MM.1S (cell line): ENCODE results near the gene VSTM2L.

Experiments
- DNase-seq: peaks from one replicate; pipeline ENCODE4 v3.0.0-alpha.2; 2015
- H2AFZ ChIP-seq: fragments of 300-600 bp; sonication (generic); 2 replicates; pipeline ENCODE4 v1.6.0; 2016; ENCODE audit warnings: antibody characterized with exemption, low read length
- H3F3A ChIP-seq: fragments of 300-600 bp; sonication (generic); 2 replicates; pipeline ENCODE4 v1.6.1; 2016; ENCODE audit warnings: mild to moderate bottlenecking, antibody characterized with exemption, low read length, moderate library complexity, mixed read lengths; ENCODE audit not compliant: insufficient read depth
- H3K27ac ChIP-seq: fragments of 300-600 bp; sonication (generic); 2 replicates; pipeline ENCODE4 v1.5.1; 2016; ENCODE audit warnings: mild to moderate bottlenecking, low read length
- H3K27me3 ChIP-seq: fragments of 300-600 bp; sonication (generic); replicated peaks from 2 replicates; pipeline ENCODE4 v1.6.0; 2016; ENCODE audit warnings: low read length; ENCODE audit not compliant: insufficient read depth
- H3K36me3 ChIP-seq: fragments of 300-600 bp; sonication (generic); replicated peaks from 2 replicates; pipeline ENCODE4 v1.6.1; 2016; ENCODE audit warnings: mild to moderate bottlenecking, low read length, mixed read lengths; ENCODE audit not compliant: insufficient read depth
- H3K4me1 ChIP-seq: fragments of 300-600 bp; sonication (generic); 2 replicates; pipeline ENCODE4 v1.6.1; 2016; ENCODE audit warnings: low read length, mixed read lengths
- H3K4me2 ChIP-seq: fragments of 300-600 bp; sonication (generic); 2 replicates; pipeline ENCODE4 v1.6.0; 2016; ENCODE audit warnings: low read depth, low read length
- H3K4me3 ChIP-seq: fragments of 300-600 bp; sonication (generic); 2 replicates; pipeline ENCODE4 v1.5.1; 2016; ENCODE audit warnings: low read length, mixed read lengths
- H3K79me2 ChIP-seq: fragments of 300-600 bp; sonication (generic); 2 replicates; pipeline ENCODE4 v1.6.1; 2016; ENCODE audit warnings: mixed run types, low read length, mixed read lengths
- H3K9ac ChIP-seq: fragments of 300-600 bp; sonication (generic); 2 replicates; pipeline ENCODE4 v1.6.1; 2016; ENCODE audit warnings: low read length, mixed read lengths
- H3K9me2 ChIP-seq: fragments of 300-600 bp; sonication (generic); replicated peaks from 2 replicates; pipeline ENCODE4 v1.6.1; 2016; ENCODE audit warnings: mild to moderate bottlenecking, low read length, mixed read lengths; ENCODE audit not compliant: insufficient read depth
- H3K9me3 ChIP-seq: fragments of 300-600 bp; sonication (generic); replicated peaks from 2 replicates; pipeline ENCODE4 v1.6.1; 2016; ENCODE audit warnings: mild to moderate bottlenecking, low read length, mixed read lengths; ENCODE audit not compliant: insufficient read depth
- H4K20me1 ChIP-seq: fragments of 300-600 bp; sonication (generic); 2 replicates; pipeline ENCODE4 v1.6.1; 2016; ENCODE audit warnings: mild to moderate bottlenecking, low read length, moderate library complexity, mixed read lengths; ENCODE audit not compliant: insufficient read depth
- CTCF ChIP-seq: fragments of 300-600 bp; sonication (generic); IDR thresholded peaks from 2 replicates; pipeline ENCODE4 v1.5.1; 2016; ENCODE audit warnings: antibody characterized with exemption, low read length, mixed read lengths
- EZH2 ChIP-seq: fragments of 300-600 bp; sonication (generic); optimal IDR thresholded peaks from 2 replicates; pipeline ENCODE3; 2017; ENCODE audit warnings: low read depth, mild to moderate bottlenecking, antibody characterized with exemption, low read length, mixed read lengths
- EZH2phosphoT487 ChIP-seq: fragments of 300-600 bp; sonication (generic); IDR thresholded peaks from 2 replicates; pipeline ENCODE4 v1.6.1; 2018; ENCODE audit warnings: antibody characterized with exemption, low read length

VSTM2L gene

DNA sequence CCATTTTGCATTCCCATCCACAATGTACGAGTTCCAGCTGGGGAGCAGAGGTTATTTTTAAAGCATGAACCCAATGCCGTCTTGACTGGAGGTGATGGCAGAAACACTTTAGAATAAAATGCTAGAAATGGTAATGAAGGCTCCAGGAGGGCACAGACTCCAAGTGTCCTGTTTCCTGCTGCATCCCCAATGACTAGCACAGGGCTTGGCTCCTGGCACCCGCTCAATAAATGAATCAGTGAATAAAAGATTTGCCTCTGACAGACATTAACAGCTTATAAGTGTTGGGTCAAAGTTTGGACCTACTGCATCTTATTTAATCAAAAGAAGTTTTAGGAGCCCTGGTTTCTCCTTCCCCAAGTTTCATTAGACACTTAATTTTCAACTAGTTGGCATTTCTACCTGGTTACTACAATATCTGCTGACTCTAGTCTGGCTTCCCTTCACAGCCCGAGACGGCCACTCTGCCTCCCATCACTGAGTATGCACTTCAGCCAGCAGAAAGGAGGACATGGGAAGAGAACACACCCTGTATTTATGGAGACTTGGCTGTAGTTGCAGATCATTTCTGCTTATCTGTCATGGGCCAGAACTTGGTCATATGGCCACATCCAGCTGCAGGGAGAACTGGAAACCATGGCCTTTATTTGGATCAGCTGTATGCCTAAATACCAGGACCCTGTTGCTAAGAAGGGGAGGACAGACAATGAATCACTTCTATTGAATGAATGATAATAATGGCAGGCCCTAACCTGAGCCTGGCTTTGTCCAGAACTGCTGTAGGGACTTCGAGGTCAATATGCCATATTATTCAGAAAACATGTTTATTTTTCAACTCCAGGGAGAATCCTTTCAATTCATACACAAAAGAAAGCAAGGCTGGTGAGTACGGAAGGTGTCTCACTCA is 67.3 kb downstream of the VSTM2L start:
- H3K36me3 ChIP-seq: no peaks in the 10 kb centered on the region
- no peaks in the 10 kb centered on the region for H3F3A ChIP-seq
- no peak overlapping the region for H3K9ac ChIP-seq
- H3K27ac ChIP-seq: no peak overlapping the region
- no peaks in the 10 kb centered on the region for H3K9me3 ChIP-seq
- no peaks in the 10 kb centered on the region for H4K20me1 ChIP-seq
- no peak overlapping the region for H3K4me3 ChIP-seq
- H3K79me2 ChIP-seq: no peaks in the 10 kb centered on the region
- no peak overlapping the region for H2AFZ ChIP-seq
- no peaks in the 10 kb centered on the region for H3K9me2 ChIP-seq
- no peak overlapping the region for H3K4me2 ChIP-seq
- no peak for DNase-seq
- no peaks in the 10 kb centered on the region for H3K4me1 ChIP-seq
- no peaks in the 10 kb centered on the region for H3K27me3 ChIP-seq
- no peak for TF ChIP-seq EZH2
- no peak for TF ChIP-seq CTCF
- no peak for TF ChIP-seq EZH2phosphoT487

DNA sequence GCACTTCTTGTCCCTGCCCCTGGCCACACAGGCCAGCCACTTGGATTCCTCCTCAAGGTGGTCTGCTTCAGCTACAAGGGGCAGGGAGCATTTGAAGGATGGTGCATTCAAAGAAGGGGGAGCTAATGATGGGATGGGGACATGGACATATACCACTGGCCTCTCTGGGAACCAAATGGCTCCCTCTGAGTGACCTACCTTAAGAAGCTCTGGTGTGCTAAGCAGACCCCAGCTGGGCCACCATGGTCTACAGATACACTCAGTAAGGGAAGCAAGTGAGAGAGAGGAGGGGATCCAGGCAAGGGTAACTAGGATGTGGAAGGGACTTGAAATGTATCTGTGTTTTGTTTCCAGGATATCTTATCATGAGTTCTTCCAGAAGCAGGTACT is 67.9 kb downstream of the VSTM2L start:
- H3K4me1 ChIP-seq: no peaks in the 10 kb centered on the region
- H3K4me2 ChIP-seq: no peak overlapping the region
- H2AFZ ChIP-seq: no peak overlapping the region
- no peaks in the 10 kb centered on the region for H3F3A ChIP-seq
- H3K9me3 ChIP-seq: no peaks in the 10 kb centered on the region
- no peak overlapping the region for H3K9ac ChIP-seq
- no peaks in the 10 kb centered on the region for H4K20me1 ChIP-seq
- no peaks in the 10 kb centered on the region for H3K79me2 ChIP-seq
- no peak for DNase-seq
- no peak for TF ChIP-seq EZH2
- no peak for TF ChIP-seq EZH2phosphoT487
- no peak for TF ChIP-seq CTCF
- H3K27ac ChIP-seq: no peak overlapping the region
- H3K9me2 ChIP-seq: no peaks in the 10 kb centered on the region
- H3K4me3 ChIP-seq: no peak overlapping the region
- H3K36me3 ChIP-seq: no peaks in the 10 kb centered on the region
- H3K27me3 ChIP-seq: no peaks in the 10 kb centered on the region

- Histone ChIP-seq H3K4me3 (no peak overlapping the region), H3K9ac (no peak overlapping the region), H2AFZ (no peak overlapping the region), H3K27me3 (no peaks in the 10 kb centered on the region), H3K27ac (no peak overlapping the region), H3K4me1 (no peaks in the 10 kb centered on the region), H3K9me2 (no peaks in the 10 kb centered on the region), H3K36me3 (no peaks in the 10 kb centered on the region), H3K4me2 (no peak overlapping the region), H3K79me2 (no peaks in the 10 kb centered on the region), H4K20me1 (no peaks in the 10 kb centered on the region), H3F3A (no peaks in the 10 kb centered on the region), H3K9me3 (no peaks in the 10 kb centered on the region)
- no peak for TF ChIP-seq CTCF
- DNase-seq: no peak
Observed at GRCh38 chr20:37971561-37972127, 68.7 kb downstream of the VSTM2L start.
